H1 (cell line): Measurements from ENCODE around the gene LRRC55. TPM values are rescaled to one million over a fixed set of nuclear protein-coding genes. Genes with fewer than 3 reads are reported as not detected.

ENCODE experiments used
- CTCF ChIA-PET: fragments of 300-600 bp; sonication (Branson Sonifier 250); formaldehyde crosslinking; loops from one replicate; lab custom pipeline; 2021; ENCODE audit not compliant: partially characterized antibody; lab: Charles Lee
- POLR2A ChIA-PET: fragments of 300-600 bp; sonication (Branson Sonifier 250); formaldehyde crosslinking; loops from one replicate; lab custom pipeline; 2021; ENCODE audit warnings: inconsistent platforms; ENCODE audit not compliant: partially characterized antibody; lab: Charles Lee
- DNase-seq, 2 experiments: peaks; one replicate each; pipeline versions ENCODE4 v3.0.0 to v3.0.0-alpha.2; 2010 to 2022; ENCODE audit warnings: low spot score in 2 of 2, low read depth in 1 of 2, mixed read lengths in 1 of 2
- FAIRE-seq: peaks from 2 replicates; lab custom pipeline; 2011; peaks lifted over from hg19 to GRCh38; lab: Jason Lieb, UNC
- H2AFZ ChIP-seq: 2 replicates; pipeline ENCODE4 v1.8.1; 2012; ENCODE audit warnings: low read length, inconsistent platforms
- H2AK5ac ChIP-seq: 2 replicates; pipeline ENCODE4 v1.6.1; 2013; ENCODE audit warnings: low read depth, low read length
- H2BK120ac ChIP-seq: replicated peaks from 2 replicates; pipeline ENCODE3; 2013; ENCODE audit warnings: low read depth, low read length, inconsistent platforms
- H2BK12ac ChIP-seq: 2 replicates; pipeline ENCODE4 v1.6.1; 2013; ENCODE audit warnings: low read depth, low read length
- H2BK15ac ChIP-seq: 2 replicates; pipeline ENCODE4 v1.6.1; 2013; ENCODE audit warnings: low read length
- H2BK20ac ChIP-seq: 2 replicates; pipeline ENCODE4 v1.6.1; 2013; ENCODE audit warnings: low read length
- H2BK5ac ChIP-seq: 2 replicates; pipeline ENCODE4 v1.6.1; 2013; ENCODE audit warnings: low read depth, low read length
- H3K14ac ChIP-seq: 2 replicates; pipeline ENCODE4 v1.6.1; 2013; ENCODE audit warnings: inconsistent platforms; ENCODE audit not compliant: insufficient read length
- H3K18ac ChIP-seq: 2 replicates; pipeline ENCODE4 v1.6.1; 2013; ENCODE audit warnings: low read length; ENCODE audit errors: extremely low read depth
- H3K23ac ChIP-seq: 2 replicates; pipeline ENCODE4 v1.6.1; 2013; ENCODE audit warnings: inconsistent platforms; ENCODE audit not compliant: insufficient read length
- H3K23me2 ChIP-seq: 2 replicates; pipeline ENCODE4 v1.6.1; 2013; ENCODE audit warnings: low read depth, low read length
- H3K27ac ChIP-seq: 2 replicates; pipeline ENCODE4 v1.6.1; 2011; ENCODE audit warnings: low read depth, low read length, inconsistent platforms
- H3K27me3 ChIP-seq, 4 experiments: replicated peaks in 1 of 4; 1 replicate in 1 of 4; 2 replicates in 3 of 4; pipeline versions ENCODE4 v1.6.1 to v1.8.1; 2011 to 2013; ENCODE audit warnings: low read length in 3 of 4, mild to moderate bottlenecking in 3 of 4, inconsistent platforms in 2 of 4, mixed read lengths in 2 of 4, moderate library complexity in 1 of 4; ENCODE audit not compliant: control insufficient read depth in 3 of 4, insufficient read depth in 3 of 4; ENCODE audit errors: extremely low read depth in 1 of 4
- H3K36me3 ChIP-seq, 4 experiments: 2 replicates each; pipeline versions ENCODE4 v1.6.1 to v1.8.1; 2011 to 2013; ENCODE audit warnings: mild to moderate bottlenecking in 4 of 4, low read length in 3 of 4, moderate library complexity in 2 of 4, control low read depth in 1 of 4, inconsistent platforms in 1 of 4; ENCODE audit not compliant: insufficient read depth in 4 of 4, control insufficient read depth in 2 of 4
- H3K4ac ChIP-seq: replicated peaks from 2 replicates; pipeline ENCODE3; 2013; ENCODE audit warnings: low read length, low read depth, mixed read lengths, inconsistent platforms; ENCODE audit not compliant: insufficient read length
- H3K4me1 ChIP-seq, 4 experiments: replicated peaks in 1 of 4; 1 replicate in 1 of 4; 2 replicates in 3 of 4; pipeline versions ENCODE4 v1.6.1 to v1.8.1; 2011 to 2013; ENCODE audit warnings: low read length in 3 of 4, inconsistent platforms in 2 of 4, mixed read lengths in 1 of 4; ENCODE audit not compliant: insufficient read depth in 4 of 4, control insufficient read depth in 3 of 4
- H3K4me2 ChIP-seq, 2 experiments: 2 replicates each; pipeline versions ENCODE4 v1.6.1 to v1.8.1; 2011 to 2013; ENCODE audit warnings: low read depth in 2 of 2, low read length in 2 of 2, control low read depth in 1 of 2, inconsistent platforms in 1 of 2, mild to moderate bottlenecking in 1 of 2; ENCODE audit not compliant: insufficient read depth in 1 of 2
- H3K4me3 ChIP-seq, 4 experiments: fragments of 200-600, 300-600 bp in 1 of 4; sonication (generic), shearing (Covaris generic), sonication (Bioruptor Twin) in 1 of 4; 2 replicates each; pipeline versions ENCODE4 v1.5.1 to v1.8.1; 2011 to 2016; ENCODE audit warnings: low read length in 4 of 4, low read depth in 3 of 4, control low read depth in 2 of 4, inconsistent platforms in 2 of 4, mild to moderate bottlenecking in 2 of 4, mixed read lengths in 1 of 4, moderate library complexity in 1 of 4; ENCODE audit not compliant: insufficient read depth in 2 of 4; ENCODE audit errors: extremely low read depth in 1 of 4
- H3K56ac ChIP-seq: replicated peaks from 2 replicates; pipeline ENCODE3; 2013; ENCODE audit warnings: low read depth, mild to moderate bottlenecking, mixed read lengths, low read length, inconsistent platforms; ENCODE audit not compliant: insufficient read length
- H3K79me1 ChIP-seq: 2 replicates; pipeline ENCODE4 v1.6.1; 2013; ENCODE audit warnings: low read depth, low read length, control low read depth
- H3K79me2 ChIP-seq, 2 experiments: 2 replicates each; pipeline versions ENCODE4 v1.6.1 to v1.8.1; 2012 to 2013; ENCODE audit warnings: low read length in 2 of 2, mild to moderate bottlenecking in 2 of 2, inconsistent platforms in 1 of 2; ENCODE audit not compliant: insufficient read depth in 2 of 2, control insufficient read depth in 1 of 2
- H3K9ac ChIP-seq, 4 experiments: replicated peaks in 1 of 4; 1 replicate in 1 of 4; 2 replicates in 3 of 4; pipeline versions ENCODE4 v1.6.1 to v1.8.1; 2011 to 2013; ENCODE audit warnings: low read depth in 3 of 4, low read length in 3 of 4, control low read depth in 2 of 4, mild to moderate bottlenecking in 2 of 4, moderate library complexity in 2 of 4, inconsistent platforms in 1 of 4; ENCODE audit errors: extremely low read depth in 1 of 4
- H3K9me3 ChIP-seq, 2 experiments: 2 replicates each; pipeline versions ENCODE4 v1.6.1 to v1.8.1; 2012 to 2013; ENCODE audit warnings: mild to moderate bottlenecking in 2 of 2, moderate library complexity in 2 of 2, control low read depth in 1 of 2, inconsistent platforms in 1 of 2, low read depth in 1 of 2, low read length in 1 of 2, mixed read lengths in 1 of 2; ENCODE audit not compliant: insufficient read depth in 2 of 2
- H4K20me1 ChIP-seq, 2 experiments: replicated peaks in 1 of 2; 2 replicates each; pipeline versions ENCODE3 to v1.8.1; 2011 to 2013; ENCODE audit warnings: inconsistent platforms in 2 of 2, low read length in 2 of 2, mild to moderate bottlenecking in 1 of 2; ENCODE audit not compliant: insufficient read depth in 2 of 2, control insufficient read depth in 1 of 2
- H4K5ac ChIP-seq: 2 replicates; pipeline ENCODE4 v1.6.1; 2013; ENCODE audit warnings: low read length, low read depth, mixed read lengths, inconsistent platforms; ENCODE audit not compliant: insufficient read length
- H4K8ac ChIP-seq: 2 replicates; pipeline ENCODE4 v1.8.0; 2013; ENCODE audit warnings: mild to moderate bottlenecking, moderate library complexity, low read length, inconsistent platforms; ENCODE audit not compliant: insufficient read depth; ENCODE audit errors: extremely low read depth
- H4K91ac ChIP-seq: replicated peaks from 2 replicates; pipeline ENCODE3; 2013; ENCODE audit warnings: low read length, mixed read lengths, inconsistent platforms; ENCODE audit not compliant: insufficient read length
- CTCF ChIP-seq, 3 experiments: IDR thresholded peaks; 1 replicate in 2 of 3; 2 replicates in 1 of 3; pipeline versions ENCODE4 v1.5.1 to v1.6.1; 2011; ENCODE audit warnings: low read length in 3 of 3, mild to moderate bottlenecking in 3 of 3, inconsistent platforms in 2 of 3, low read depth in 1 of 3, moderate library complexity in 1 of 3; ENCODE audit not compliant: insufficient read depth in 1 of 3; ENCODE audit errors: control extremely low read depth in 1 of 3
- RAD21 ChIP-seq, 2 experiments: IDR thresholded peaks in 1 of 2; conservative IDR thresholded peaks in 1 of 2; 2 replicates each; pipeline ENCODE4 v1.6.1; 2011; ENCODE audit warnings: low read depth in 2 of 2, low read length in 2 of 2, improper control_type of control experiment in 1 of 2, inconsistent platforms in 1 of 2, mild to moderate bottlenecking in 1 of 2, moderate library complexity in 1 of 2
- TEAD4 ChIP-seq: IDR thresholded peaks from 2 replicates; pipeline ENCODE4 v1.6.1; 2012; ENCODE audit warnings: low read depth, low read length, inconsistent platforms, mixed read lengths
- WGBS, 2 experiments: shearing (Covaris generic) in 1 of 2; methylation state at CpG; one replicate each; pipeline versions ENCODE4 v1.1.6 to v1.1.7; 2013 to 2015; ENCODE audit warnings: low lambda C conversion rate in 2 of 2, mixed read lengths in 2 of 2, inconsistent platforms in 1 of 2, low coverage in 1 of 2, missing lambda C conversion rate in 1 of 2; ENCODE audit not compliant: insufficient replicate concordance in 2 of 2, insufficient coverage in 1 of 2, insufficient read length in 1 of 2; ENCODE audit errors: extremely low coverage in 1 of 2, missing lambda C conversion rate in 1 of 2; 5-methylcytosine and 5-hydroxymethylcytosine counted together
- polyA plus RNA-seq, 7 experiments: library from polyadenylated mRNA; depleted of rRNA in 3 of 7; stranded (reverse) in 5 of 7; unstranded in 2 of 7; fragments of >200 nt in 5 of 7; fragments of 200-250 nt in 2 of 7; gene quantifications; 1 replicate in 5 of 7; 2 replicates in 1 of 7; 4 replicates in 1 of 7; pipeline versions ENCODE4 v1.2.1 to v1.2.3, GENCODE V29; 2011 to 2013; ENCODE audit warnings: missing spikeins in 2 of 7, mixed read lengths in 2 of 7
- total RNA-seq: library from RNA; stranded (reverse); fragmentation: NEBNext Ultra II Directional; extraction: Animal tissue kit (Norgen Biotek cat#: 25700); gene quantifications from 2 replicates; pipeline ENCODE4 v1.2.1, GENCODE V29; 2021

LRRC55 gene
- total and polyA plus RNA-seq, 2 of the 8 experiments (the other 6 are each of a cell fraction or from before 2014, with no cell fraction given) = 0.62 to 1.1 TPM

- Histone ChIP-seq H3K4me2 (no peak overlapping the region), H3K23me2 (no peaks in the 10 kb centered on the region), H3K4me3 (no peak overlapping the region), H3K56ac (no peak overlapping the region), H3K36me3 (no peaks in the 10 kb centered on the region; a peak in 1 of 8 replicates), H3K27ac (no peak overlapping the region), H3K18ac (no peak overlapping the region), H3K9me3 (no peaks in the 10 kb centered on the region), H3K4ac (no peak overlapping the region), H3K27me3 (no peaks in the 10 kb centered on the region), H3K4me1 (peaks cover 0 to 5% (median 1%) of the 10 kb centered on the region in 4 experiments; a peak in 2 of 7 replicates), H2BK5ac (no peak overlapping the region), H2BK120ac (no peak overlapping the region), H3K23ac (no peak overlapping the region), H2BK12ac (no peak overlapping the region), H3K14ac (no peak overlapping the region), H3K79me1 (no peaks in the 10 kb centered on the region), H2AK5ac (no peak overlapping the region), H4K91ac (no peak overlapping the region), H3K79me2 (no peaks in the 10 kb centered on the region), H4K20me1 (no peaks in the 10 kb centered on the region), H2AFZ (no peak overlapping the region), H2BK15ac (no peak overlapping the region), H2BK20ac (no peak overlapping the region), H3K9ac (no peak overlapping the region), H4K8ac (no peak overlapping the region), H4K5ac (no peak overlapping the region)
- ChIA-PET CTCF (interaction anchor here (5.5 kb wide), 1 partner anchor 57 kb away, joined by 20 read pairs; no protein-coding TSS in a partner anchor), POLR2A (no interaction called here)
- FAIRE-seq (no peak), DNase-seq (no peak)
- TF ChIP-seq TEAD4 (no peak), CTCF (IDR thresholded peaks at IDR 0.05; ENCODE audit: control extremely low read depth in 1 of 3, insufficient read depth in 1 of 3, low read depth in 1 of 3, low read length in 3 of 3) (no peak), RAD21 (IDR thresholded peaks at IDR 0.05 in 1 of 2, conservative IDR thresholded peaks at IDR 0.05 in 1 of 2; ENCODE audit: low read depth in 2 of 2, low read length in 2 of 2) (no peak)
- WGBS, 2 experiments = 79% methylated on average over 1 of the region's 1 CpG; no CpG with 5 or more reads in 1 of the 2 experiments
Measured at GRCh38 chr11:57192316-57192715, 10.6 kb downstream of the LRRC55 start.
